ENCODE data around the gene CPA4.

Gene CPA4

GRCh38 chr7:130364451-130364850 is 71.5 kb downstream of the CPA4 start:
- no peak for TF ChIP-seq CTCF (IDR thresholded peaks at IDR 0.05; ENCODE audit: extremely low read depth, insufficient read depth, missing control alignments)
- in situ Hi-C loops (cut with MboI; ENCODE audit: low pct_unique_long_range_greater_than_20kb, low sequenced_read_pairs, unreplicated experiment) = no loop called here
- no peak for DNase-seq (ENCODE audit: low spot score)

- no peak for TF ChIP-seq CTCF (IDR thresholded peaks at IDR 0.05; ENCODE audit: extremely low read depth, insufficient read depth, missing control alignments)
- in situ Hi-C loops (cut with MboI; ENCODE audit: low pct_unique_long_range_greater_than_20kb, low sequenced_read_pairs, unreplicated experiment) = no loop called here
- DNase-seq (ENCODE audit: low spot score) = no peak
These were observed 72.1 kb downstream of the CPA4 start for GRCh38 chr7:130365088-130365487.

DNA sequence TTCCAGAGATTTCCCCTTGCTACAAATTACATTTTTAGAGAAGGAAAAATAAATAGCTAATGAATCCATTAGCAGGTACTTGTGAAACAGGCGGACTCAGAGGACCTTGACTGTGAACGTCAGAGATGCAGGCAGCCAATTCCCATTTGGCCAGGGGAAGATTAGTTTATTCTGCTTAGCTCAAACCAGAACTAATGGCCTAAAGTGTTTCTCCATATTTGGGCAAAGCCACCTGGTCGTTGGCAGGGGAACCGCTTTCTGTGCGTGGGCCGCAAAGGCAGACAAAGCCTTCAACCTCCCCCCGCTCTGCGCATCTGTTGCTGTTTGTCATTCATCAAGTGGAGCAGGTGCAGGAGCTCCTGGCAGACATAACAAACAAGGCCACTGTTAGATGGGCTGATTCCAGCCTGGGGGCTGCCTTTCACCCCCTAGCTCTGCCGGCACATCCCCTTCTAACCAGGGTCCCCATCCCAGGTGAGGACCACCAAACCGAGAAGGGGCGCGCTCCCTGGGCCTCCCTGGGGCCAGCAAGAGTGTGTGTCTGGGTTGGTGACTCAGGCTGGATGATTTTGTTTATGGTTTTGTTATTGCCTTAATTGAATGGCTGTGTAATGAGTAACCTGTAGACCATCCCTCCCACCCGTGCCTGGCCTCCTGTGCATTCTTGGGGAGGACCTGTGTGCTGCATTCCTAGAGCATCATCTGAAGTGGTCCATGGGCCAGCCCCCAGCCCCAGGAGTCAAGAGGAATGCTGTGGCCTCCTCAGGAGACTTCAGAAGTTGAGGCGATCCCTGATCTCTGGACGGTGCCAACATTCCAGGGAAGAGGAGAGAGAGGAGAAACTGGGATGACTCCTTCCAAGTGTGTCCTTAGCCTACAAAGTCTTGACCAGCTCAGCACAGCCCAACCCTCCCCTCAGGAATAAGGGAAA is 72.8 kb downstream of the CPA4 start:
- in situ Hi-C loops (cut with MboI; ENCODE audit: low pct_unique_long_range_greater_than_20kb, low sequenced_read_pairs, unreplicated experiment) = no loop called here
- no peak for TF ChIP-seq CTCF (IDR thresholded peaks at IDR 0.05; ENCODE audit: extremely low read depth, insufficient read depth, missing control alignments)
- DNase-seq (ENCODE audit: low spot score) = peak; percentile 42

- no peak for TF ChIP-seq CTCF (IDR thresholded peaks at IDR 0.05; ENCODE audit: extremely low read depth, insufficient read depth, missing control alignments)
- in situ Hi-C loops (cut with MboI; ENCODE audit: low pct_unique_long_range_greater_than_20kb, low sequenced_read_pairs, unreplicated experiment) = no loop called here
- no peak for DNase-seq (ENCODE audit: low spot score)
These were observed 73.6 kb downstream of the CPA4 start for GRCh38 chr7:130366564-130366963.

DNA sequence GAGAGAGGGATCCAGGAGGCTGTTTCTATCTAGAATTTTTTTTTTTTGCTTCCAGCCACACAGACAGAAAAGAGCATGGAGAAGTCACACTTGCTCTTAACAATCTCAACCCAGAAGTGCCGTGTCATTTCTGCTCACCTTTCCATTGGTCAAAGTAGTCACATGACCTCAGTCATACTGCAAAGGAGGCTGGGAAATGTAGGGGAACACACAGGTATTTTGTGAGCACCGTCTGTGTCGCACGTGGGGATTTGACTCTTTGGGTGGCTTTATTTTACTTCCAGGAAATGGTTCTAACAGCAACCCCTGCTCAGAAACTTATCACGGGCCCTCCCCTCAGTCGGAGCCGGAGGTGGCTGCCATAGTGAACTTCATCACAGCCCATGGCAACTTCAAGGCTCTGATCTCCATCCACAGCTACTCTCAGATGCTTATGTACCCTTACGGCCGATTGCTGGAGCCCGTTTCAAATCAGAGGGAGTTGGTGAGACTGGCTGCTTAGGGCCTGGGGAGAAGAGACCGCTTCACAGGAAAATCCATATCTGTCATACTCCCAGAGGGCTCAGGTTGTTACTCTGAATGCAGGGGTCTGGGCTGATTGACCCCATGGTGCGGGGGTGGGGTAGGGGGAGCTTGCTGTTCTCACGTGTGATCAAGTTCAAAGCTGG is 74.3 kb downstream of the CPA4 start:
- in situ Hi-C loops (cut with MboI; ENCODE audit: low pct_unique_long_range_greater_than_20kb, low sequenced_read_pairs, unreplicated experiment) = no loop called here
- no peak for TF ChIP-seq CTCF (IDR thresholded peaks at IDR 0.05; ENCODE audit: extremely low read depth, insufficient read depth, missing control alignments)
- no peak for DNase-seq (ENCODE audit: low spot score)

DNA sequence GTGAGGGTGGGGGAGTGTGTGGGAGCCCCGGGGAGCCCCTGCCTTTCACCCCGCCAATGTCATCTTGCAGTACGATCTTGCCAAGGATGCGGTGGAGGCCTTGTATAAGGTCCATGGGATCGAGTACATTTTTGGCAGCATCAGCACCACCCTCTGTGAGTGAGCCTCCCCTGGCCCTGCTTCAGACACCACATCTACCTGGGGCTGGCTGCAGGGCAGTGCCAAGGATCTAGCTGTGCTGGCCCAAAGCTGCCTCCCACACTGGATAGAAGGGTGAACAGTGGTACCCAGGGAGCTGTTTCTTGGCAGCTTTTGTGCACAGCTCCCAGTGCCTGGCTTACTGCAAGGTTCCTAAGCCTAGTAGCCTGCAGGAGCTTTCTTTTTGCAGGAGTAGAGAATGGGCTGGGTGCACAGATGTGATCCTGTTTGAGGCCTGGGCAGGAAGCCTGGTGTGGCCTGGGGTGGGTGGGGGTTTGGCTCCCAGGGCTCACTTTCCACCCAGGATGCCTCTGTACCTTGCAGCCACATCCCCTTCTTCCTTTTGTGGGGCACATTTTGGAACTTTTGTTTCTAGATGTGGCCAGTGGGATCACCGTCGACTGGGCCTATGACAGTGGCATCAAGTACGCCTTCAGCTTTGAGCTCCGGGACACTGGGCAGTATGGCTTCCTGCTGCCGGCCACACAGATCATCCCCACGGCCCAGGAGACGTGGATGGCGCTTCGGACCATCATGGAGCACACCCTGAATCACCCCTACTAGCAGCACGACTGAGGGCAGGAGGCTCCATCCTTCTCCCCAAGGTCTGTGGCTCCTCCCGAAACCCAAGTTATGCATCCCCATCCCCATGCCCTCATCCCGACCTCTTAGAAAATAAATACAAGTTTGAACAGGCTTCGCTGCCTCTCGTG is 75.1 kb downstream of the CPA4 start:
- in situ Hi-C loops (cut with MboI; ENCODE audit: low pct_unique_long_range_greater_than_20kb, low sequenced_read_pairs, unreplicated experiment) = no loop called here
- TF ChIP-seq CTCF (IDR thresholded peaks at IDR 0.05; ENCODE audit: extremely low read depth, insufficient read depth, missing control alignments) = no peak
- no peak for DNase-seq (ENCODE audit: low spot score)
